ENCODE results near the gene EIF1AD. TPM values are rescaled to one million over a fixed set of nuclear protein-coding genes. Genes with fewer than 3 reads are reported as not detected.

Gene EIF1AD
- total and polyA plus RNA-seq, 9 of the 15 experiments (the other 6 are each of a cell fraction or from before 2014, with no cell fraction given): 50.1 to 98.8 (median 58.7) TPM

DNA sequence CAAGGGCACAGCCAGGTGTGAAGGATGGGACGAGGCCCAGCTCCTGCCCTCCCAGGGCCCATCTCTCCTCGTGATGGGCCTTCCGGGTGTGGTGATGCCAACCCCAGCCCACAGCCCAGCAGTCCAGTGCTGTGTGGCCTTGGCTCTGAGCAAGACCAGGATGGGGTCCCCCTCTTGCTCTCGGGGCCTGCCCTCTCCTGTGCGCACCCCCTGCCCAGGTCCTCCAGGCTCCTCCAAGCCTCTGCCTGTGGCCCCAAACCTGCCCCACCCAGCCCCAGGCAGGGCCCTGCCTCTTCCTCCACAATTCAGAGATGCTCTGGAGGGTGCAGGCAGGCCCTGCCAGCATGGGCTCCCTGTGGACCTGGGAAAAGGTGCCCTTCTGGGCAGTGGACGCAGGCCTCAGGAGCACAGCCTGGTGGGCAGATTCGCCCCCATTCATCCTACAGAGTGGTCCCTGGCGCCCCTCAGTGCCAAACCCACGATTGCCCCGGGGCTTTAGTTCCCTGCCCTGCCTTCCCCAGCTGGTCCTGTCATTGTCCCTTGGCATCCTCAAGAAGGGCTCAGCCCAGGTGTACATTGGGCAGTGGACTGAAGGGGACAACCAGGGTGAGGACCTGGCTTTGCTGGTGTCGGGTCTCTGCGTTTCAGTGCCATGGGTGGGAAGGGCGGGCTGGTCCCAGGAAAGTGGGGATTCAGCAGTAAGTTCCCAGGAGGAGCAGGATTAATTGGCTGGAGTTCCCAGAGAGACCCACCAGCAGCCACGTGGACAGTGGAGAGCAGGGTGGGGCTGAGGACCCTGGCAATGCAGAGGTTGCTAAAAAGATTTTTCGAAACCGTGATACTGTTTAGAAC lies 19.8 kb downstream of the EIF1AD start:
- Histone ChIP-seq H2AFZ (ENCODE audit: low read depth, low read length) (no peak overlapping the region), H3K9me3 (replicated peaks; ENCODE audit: control insufficient read depth, insufficient read depth, low read depth, low read length) (no peaks in the 10 kb centered on the region), H4K20me1 (replicated peaks; ENCODE audit: control insufficient read depth, insufficient read depth, low read length) (no peaks in the 10 kb centered on the region), H3K27ac (ENCODE audit: extremely low read depth, low read depth, low read length) (no peak overlapping the region), H3K27me3 (ENCODE audit: control insufficient read depth in 2 of 2, insufficient read depth in 2 of 2, low read length in 2 of 2) (no peaks in the 10 kb centered on the region), H3K79me2 (ENCODE audit: control insufficient read depth, insufficient read depth, low read length) (no peaks in the 10 kb centered on the region), H3K4me1 (replicated peaks in 1 of 2; ENCODE audit: control insufficient read depth in 2 of 2, insufficient read depth in 2 of 2, low read length in 2 of 2) (peaks cover 0 to 16% of the 10 kb centered on the region in 2 experiments; a peak in 1 of 5 replicates), H3K36me3 (ENCODE audit: control insufficient read depth, insufficient read depth, low read length) (peaks cover 22% of the 10 kb centered on the region; the same call in 2 of the 3 replicates), H3K9ac (ENCODE audit: insufficient read depth in 1 of 2, low read depth in 2 of 2, low read length in 2 of 2) (peak overlapping the region in 1 of 2 experiments; percentile 52; a peak in 2 of 4 replicates), H3K4me2 (ENCODE audit: insufficient read depth, low read length) (no peak overlapping the region), H3K9me1 (ENCODE audit: control insufficient read depth, insufficient read depth, low read length) (no peaks in the 10 kb centered on the region), H3K4me3 (no peak overlapping the region)
- intact Hi-C loops (cut with micrococcal nuclease): loop anchor here (10.0 kb wide), 1 partner anchor 197 kb away; the partner anchor contains the start of genes AP5B1 and OVOL1
- in situ Hi-C loops (cut with MboI): no loop called here
- BruUV-seq (replicated peaks): no TSS peak
- FAIRE-seq: no peak
- POLR2A ChIA-PET: interaction anchor here (0.7 to 1.5 kb wide), 3 partner anchors 90 to 481 kb away, joined by 3 to 5 read pairs (median 3); partner anchors contain the start of gene CCDC85B
- TF ChIP-seq PHF8 (IDR thresholded peaks at IDR 0.05; ENCODE audit: borderline replicate concordance, low read length) (no peak), ZNF695 (CRISPR knock-in tag; IDR thresholded peaks at IDR 0.05) (no peak), USF2 (CRISPR knock-in tag; IDR thresholded peaks at IDR 0.05) (no peak)
- DNase-seq (ENCODE audit: extremely low read depth in 1 of 4, low spot score in 3 of 4): no peak
- ATAC-seq: no peak
- CTCF ChIA-PET (ENCODE audit: low intra/inter-chr PET ratio): no interaction called here
- WGBS (ENCODE audit: insufficient coverage, low coverage, missing lambda C conversion rate): 69% methylated on average over 15 of the region's 16 CpGs

Data from K562 (cell line).